CD4-positive, alpha-beta T cell treated with Interferon gamma for 1 hour (primary cell): ENCODE measurements around the gene PRKN.
"Not testable (repeated sequence)": the region's sequence is repeated elsewhere in the genome, so short reads cannot be mapped to it uniquely, and the experiment has no call there.

ENCODE experiments used
- DNase-seq: peaks from one replicate; pipeline ENCODE4 v3.0.0-alpha.2; 2020

PRKN gene

DNA sequence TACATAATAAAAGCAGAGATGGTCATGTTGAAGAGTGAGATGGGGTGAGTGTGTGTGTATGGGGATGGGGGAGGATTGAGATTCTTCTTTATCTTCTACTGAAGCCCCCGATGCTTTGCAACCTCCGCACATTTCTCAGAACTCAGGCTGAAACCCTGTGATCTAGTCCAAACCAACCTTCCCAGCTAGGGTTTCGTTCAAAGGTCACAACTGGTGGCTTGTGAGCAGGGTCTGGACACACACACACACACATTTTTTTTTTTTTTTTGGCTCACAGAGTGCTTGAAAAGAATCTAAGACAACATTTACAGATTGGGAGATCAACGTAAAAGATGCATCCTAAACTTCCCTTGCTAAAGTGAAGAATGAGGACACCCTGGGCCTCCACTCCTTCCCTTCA lies 1228.7 kb downstream of the PRKN start:
- no peak for DNase-seq

DNA sequence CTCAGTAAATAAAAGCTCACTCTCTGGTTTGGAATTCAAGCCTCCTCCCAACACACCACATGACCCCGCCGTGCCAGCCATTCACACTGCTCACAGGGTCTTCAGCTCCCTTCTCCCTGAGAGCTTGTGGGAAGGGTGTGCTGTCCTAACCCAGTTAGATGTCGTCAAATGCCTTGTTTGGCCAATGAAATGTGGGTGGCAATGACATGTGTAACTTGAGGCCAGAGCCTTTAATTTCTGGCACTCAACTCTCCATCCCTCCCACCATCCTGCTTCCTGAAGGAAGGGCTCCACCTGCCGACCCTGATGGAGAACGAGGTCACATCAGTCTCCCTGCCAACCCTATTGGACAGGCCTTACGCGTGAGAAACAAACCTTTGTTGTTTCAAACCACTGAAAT lies 1229.2 kb downstream of the PRKN start:
- DNase-seq, result no peak

DNA sequence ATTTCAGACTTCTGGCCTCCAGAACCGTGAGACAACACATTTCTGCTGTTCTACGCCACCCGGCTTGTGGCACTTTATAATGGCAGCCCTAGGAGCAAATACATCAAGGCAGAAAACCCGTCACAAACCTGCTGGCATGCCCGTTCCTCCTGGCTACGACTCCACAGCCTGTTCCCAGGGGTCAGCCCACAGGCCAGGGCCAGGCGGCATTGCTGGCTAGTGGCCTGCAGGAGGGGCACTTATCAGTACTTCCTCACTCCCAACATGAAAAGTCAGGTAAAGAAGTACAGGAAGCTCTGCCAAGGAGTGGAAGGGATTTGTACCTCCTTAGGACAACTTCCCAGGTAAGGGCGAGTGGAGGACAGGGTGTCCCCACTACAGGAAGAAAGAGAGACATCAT lies 1230.6 kb downstream of the PRKN start:
- DNase-seq, result no peak

DNA sequence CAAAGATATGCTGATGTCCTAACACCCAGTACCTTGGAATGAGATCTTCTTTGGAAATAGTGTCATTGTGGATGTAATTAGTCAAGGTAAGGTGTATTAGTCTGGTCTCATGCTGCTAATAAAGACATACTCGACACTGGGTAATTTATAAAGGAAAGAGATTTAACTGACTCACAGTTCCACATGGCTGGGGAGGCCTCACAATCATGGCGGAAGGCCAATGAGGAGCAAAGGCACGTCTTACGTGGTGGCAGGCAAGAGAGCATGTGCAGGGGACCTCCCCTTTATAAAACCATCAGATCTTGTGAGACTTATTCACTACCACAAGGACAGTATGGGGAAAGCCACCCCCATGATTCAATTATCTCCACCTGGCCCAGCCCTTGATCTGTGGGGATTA lies 1231.3 kb downstream of the PRKN start:
- DNase-seq, result not testable (repeated sequence)

DNA sequence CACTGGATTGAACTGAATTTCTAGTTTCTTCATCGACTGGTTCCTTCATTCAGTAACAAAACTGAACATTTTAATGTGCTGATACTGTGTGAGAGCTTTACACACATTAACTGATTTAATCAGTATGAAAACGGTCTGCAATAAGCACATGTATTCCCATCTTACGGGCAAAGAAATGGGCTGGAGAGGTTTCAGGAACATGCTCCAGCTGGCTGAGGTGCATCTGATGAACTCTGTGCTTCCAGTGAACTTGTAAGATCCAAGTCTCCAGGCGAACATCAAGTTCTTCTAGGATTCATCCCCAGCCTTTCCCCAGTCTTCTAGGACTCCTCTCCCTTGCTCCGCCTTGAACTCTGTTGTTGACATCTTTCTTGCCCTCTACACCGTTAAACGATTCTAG lies 1233.0 kb downstream of the PRKN start:
- DNase-seq, result no peak

DNA sequence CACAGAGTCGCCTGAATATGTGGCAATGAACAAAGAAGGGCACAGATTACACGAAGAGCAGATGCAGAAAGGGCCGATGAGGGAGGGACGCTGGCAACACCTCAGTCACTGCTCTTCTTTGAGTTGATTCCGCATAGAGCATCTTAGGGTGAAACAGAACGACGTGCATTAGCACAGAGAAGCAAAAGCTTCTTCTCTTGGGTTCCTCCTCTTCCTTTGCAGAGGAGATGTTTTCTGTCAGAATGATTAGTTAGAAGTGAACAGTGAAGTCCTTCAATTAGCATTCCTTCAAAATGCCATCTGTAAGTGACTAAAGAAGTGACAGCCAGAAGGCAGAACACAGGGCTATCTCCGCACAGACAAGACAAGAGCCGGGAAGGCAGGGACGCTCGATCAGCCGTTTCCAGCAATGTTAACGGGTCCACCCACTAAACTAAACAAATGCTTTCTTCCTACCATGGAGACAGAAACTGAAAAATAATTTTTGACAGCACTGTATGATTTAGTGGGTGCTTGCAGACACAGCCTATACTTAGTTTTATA lies 1233.9 kb downstream of the PRKN start:
- DNase-seq, result no peak

DNA sequence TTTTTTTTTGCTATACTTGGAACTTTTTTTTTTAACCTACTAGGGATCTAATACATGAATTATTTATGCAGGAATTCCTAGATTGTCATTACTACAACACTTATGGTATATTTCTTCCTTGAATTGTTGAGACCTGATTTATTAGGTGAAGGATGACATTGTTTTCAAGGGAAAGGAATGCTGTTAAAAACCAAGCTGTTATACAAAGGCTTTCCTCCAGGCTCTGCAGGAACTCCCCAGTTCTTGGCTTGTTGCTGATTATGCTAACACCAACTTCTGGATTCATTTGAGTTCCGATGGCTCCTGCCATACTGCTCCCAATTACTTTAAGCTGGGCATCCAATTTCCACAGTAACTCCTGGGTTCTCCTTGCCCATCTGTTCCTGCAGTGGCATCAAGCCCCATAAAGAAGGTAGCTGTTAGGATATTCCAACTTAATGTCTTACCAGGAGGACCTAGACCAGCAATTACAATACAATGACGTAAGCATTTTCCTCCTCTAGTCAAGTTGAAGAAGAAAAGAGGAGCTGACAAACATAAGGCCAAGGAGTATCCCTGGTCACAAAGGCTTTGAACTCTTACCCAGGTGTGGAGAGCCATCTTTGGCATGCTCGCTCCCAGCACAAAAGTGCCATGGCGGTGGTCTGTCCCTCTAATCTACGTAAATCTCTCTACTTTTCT lies 1237.8 kb downstream of the PRKN start:
- DNase-seq, result no peak

DNA sequence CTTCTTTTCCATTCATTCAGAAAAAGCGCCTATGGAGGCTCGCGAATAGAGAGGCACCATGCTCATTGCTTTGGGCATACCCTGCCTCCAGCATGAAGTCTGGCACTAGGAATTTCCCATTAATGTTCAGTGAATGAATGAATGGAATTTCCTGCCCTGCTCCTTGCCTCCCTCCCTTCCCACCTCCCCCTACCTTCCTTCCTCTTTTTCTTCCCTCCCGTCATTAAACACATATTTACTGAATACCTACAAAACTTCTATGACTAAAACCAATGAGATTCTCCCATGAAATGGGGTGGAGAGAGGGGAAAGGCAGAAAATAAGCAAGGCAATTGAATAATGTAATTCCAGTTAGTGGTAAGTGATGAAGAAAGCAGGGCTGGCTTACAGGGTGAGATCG lies 1239.9 kb downstream of the PRKN start:
- DNase-seq, result no peak

DNA sequence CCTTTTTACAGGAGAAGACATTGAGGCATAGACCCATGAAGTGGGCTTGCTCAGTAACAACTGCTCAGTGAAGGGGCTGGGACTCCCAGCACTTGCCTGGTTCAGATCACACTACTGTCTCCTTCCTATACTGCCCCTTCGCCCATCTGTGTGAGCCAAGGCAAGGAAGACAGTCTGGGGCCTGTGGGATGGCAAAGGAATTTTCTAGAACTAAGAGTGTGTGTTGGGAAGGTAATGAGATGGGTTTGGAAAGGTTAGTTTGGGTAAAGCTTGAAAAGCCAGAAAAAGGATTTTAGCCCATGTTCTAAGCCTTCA lies 1240.4 kb downstream of the PRKN start:
- DNase-seq, result no peak

DNA sequence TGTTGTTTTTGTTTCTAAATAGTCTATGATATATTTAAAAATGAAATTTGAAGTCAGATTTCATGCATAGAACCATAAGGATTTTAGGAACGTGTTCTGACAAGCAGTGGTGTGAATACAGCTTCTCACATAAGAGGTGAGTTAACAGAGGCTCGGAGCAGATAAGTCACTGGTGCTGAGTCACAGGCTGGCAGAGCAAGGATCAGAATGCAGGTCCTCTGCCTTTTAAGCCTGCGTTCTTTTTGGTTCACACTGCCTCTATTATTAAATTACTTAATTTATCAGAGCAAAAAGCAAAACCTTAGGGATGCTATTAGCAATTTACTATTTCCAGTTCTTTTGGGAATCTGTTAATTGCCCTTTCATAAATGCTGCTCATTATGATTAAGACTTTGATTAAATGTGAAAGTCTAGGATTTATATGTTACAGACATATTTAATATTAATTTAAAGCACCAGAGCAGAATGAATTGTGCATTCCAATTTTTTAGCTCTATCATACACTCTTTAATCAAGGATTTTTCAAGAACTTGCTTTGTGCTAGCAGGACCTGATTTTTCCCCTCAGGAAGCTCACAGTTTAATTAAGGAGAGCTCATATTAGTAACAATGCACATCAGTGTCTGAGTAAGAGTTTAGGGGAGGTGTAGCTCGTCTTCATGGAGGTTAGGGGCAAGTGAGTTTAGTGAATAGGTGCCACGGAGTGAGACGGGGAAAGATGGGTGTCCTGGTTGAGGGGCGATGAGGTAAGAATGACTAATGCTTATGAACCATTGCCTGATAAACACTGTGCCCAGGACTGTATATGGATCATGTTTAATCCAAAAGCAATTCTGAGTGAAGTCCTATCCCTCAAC lies 1241.0 kb downstream of the PRKN start:
- no peak for DNase-seq

DNA sequence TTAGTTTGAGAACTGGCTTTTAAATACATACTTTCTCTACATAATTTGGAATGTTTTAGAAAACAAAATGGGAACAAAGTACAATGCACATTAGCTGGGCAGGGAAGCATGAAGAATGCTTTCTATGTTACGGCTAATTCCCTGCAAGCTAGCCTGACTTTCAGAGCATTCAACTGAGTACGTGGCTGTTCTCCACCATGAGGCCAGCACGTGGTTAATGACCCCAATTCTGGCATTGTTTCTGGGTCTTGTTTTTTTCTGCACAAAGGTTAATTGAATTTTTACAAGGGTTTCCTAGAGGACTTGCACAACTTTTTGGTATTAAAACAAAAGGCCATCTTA lies 1245.1 kb downstream of the PRKN start:
- no peak for DNase-seq

DNA sequence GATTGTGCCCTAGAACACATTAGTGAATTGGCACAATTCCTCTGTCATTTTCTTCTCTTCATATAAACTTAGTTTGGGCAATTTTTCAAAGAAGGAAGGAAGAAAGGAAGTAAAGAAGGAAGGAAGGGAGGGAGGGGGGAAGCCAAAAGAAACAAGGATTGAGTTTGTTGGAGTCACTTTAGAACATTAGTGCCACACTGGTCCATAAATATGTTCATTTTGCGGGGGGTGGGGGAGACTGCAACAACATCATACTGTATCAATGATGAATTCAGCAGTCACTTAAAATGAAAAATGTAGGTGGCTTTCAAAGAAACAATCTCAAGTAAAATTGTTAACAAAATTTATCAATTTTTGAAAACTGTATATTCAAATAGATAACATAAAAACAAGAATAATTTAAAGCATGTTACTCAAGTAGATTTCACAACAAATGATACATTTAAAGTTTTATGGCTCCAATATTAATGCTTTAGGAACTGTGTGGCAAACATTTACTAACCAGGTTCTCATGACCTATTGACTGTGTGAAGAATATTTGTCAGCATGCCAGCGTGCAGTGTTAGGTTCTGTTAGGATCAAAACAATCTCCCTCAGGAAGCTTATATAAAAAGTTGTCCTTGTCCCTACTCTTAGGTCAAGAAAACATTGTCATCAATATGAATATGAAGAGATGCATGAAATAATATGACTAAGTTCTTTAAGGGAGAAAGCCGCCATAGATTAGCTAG lies 1245.6 kb downstream of the PRKN start:
- no peak for DNase-seq

DNA sequence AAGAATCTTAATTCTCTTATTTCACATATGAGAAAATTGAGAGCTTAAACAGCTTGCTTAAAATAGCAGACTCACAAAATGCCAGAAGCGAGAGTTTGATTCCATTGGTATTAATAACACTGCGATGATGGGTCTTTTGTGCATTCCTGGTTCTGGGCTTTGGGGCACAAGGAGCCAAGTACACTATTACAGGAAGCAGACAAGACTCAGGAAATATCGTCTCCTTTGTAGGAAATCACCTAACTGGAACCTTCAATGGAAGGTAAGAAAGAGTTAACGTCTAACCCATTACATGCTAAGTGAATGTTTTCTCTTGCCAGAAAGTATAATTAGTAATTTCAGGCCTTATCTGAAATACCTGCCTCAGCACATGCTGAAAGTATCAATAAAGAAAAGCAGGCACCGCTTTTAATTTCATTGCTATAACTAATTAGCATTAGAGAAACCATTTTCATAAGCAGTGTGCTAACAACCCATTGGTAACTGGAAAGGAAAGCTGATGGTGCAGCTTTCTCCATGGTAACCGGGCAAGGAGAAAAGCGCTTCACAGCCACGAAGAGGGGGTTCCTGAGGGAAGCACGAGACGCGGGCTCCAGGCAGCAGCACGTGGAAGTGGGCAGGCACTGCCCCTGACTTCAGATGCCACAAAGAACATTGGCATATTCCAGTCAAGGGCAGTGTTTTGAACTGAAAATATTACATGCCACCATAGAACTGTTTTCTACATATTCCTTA lies 1247.0 kb downstream of the PRKN start:
- no peak for DNase-seq

DNA sequence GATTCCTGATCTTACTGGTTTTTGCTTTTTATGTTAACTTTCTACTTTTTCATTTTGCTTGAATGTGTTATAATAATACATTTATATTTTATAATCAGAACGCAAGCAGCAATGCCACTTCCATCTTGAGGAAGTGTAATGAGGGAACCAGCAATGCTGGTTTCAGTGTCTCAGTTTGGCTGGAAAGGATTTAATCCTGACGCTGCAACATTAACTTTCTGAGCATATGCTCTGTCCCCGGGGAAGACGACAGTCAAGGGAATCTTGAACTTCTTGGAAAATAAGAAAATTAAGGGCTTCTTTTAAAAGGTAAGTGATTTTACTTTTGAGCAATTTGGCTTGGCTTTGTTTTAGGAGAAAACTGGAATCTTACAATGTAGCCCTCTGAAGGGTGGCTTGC lies 1248.2 kb downstream of the PRKN start:
- DNase-seq, result no peak

DNA sequence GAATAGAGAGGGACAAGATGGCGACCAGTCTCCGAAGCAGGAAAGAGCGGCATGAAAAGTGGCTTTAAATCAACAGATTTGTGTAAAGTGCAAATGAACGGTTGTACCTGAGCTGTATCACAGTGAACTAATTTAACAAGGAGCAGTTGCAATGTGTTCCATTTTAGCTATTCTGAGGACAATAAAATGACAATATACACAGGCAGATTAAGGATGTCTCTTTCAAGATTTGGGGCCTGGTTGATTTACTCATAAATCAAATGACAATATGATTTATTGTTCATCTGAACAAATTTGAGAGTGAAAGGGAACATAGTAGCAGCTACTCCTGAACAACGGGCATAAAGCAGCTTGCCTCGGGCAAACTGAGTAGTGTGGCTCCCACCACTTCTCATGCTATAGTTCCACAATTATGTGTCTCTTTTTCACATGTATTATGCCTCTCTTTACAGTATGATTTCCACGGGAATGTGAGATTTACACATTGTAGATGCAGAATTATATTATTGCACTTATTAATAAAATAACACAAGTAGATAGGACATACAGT lies 1249.6 kb downstream of the PRKN start:
- no peak for DNase-seq

DNA sequence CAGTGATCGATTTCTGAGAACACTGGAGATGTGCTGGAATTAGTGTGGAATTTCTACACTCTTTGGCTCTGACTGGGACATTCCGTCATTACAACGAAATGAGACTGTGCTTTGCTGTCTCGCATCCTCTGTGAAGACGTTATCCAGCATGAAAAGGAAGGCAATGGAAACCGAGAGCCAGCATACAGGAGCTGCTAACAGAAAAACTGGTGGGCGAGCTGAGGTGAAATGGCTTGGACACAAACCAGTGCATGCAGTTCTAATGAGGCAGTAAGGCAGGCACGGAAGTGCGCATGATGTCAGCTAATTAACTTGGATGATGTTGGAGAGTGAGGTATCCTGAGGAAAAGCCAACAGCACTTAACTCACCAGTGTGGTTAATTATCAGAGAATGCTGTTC lies 1250.9 kb downstream of the PRKN start:
- no peak for DNase-seq

DNA sequence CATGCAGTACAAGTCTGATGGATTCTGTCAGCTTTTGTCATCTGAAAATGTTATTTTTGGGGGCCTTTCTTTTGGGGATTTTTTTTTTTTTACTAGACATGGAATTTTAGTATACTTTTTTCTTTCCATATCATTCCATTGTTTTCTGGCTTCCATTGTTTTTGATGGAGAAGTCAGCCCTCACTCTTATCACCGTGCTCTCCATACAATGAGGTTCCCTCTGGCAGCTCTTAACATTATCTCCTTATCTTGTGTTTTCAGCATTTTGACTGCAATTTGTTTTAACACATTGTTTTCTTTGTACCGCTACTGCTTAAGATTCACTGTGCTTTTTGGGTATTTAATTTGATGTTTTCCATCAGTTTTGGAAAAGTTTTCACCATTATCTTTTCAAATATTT lies 1262.2 kb downstream of the PRKN start:
- no peak for DNase-seq

DNA sequence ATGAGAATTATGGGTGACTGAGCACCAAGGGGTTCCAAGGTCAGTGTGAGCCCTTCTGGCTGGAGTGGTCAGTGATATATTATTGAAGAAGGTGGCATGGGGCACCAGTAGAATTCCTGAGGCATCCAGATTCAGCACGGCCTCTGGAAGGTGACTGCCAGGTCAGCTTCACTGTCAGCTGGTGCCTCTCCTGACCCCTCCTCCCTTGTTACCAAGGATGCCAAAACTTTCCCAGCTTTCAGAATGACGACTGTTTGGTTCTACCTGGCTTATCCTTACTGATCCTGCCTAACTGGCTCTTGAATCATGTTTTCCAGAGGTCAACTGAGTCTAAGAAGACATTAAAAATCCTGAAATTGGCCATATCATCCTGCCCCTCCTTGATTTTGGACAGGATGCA lies 1264.5 kb downstream of the PRKN start:
- no peak for DNase-seq

DNA sequence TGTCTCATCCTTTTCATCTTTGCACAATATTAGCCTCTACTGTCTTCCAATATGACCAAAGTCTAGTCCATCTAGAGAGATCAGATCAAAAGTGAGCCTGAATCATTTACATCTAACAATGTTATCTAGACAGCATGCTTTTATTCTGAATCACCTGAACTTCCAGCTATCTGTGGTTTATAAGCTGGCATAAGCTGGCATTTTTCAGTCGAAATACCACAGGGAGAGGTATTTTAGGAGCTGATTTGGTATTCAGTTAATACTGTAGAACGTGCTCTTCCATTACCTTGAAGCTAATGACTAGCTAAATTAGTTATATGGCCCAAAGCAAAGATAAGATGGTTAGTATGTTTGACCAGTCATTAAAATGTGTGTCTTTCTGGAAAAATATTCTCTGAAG lies 1265.4 kb downstream of the PRKN start:
- DNase-seq, result no peak

DNA sequence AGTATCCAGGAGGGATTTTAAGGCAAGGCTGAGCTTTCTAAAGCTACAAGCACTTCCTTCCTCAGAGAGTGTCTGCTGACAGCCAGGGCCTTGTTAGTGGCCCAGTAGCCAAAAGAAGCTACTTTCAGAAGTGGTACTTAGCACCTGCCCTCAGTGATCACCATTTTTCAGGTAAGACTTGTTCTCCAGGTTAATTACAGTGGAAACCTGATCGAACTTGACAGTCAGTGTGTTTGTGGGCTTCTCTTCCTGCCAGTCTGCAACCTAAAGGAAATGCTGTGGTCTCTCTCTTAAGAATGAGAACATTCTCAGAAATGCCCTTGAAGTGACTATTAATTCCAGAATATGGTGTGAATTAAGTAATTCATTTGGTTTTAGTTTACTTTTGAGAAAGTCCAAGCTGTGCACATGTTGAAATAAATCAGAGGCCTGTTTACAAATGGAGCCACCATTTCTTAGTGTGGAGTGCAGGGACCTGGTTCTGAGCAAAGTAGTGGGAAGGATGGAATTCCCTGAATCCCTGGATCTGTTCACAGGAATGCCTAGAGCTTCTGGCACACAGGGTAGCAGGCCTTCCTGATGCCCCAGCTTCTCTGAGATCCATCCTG lies 1268.5 kb downstream of the PRKN start:
- no peak for DNase-seq

DNA sequence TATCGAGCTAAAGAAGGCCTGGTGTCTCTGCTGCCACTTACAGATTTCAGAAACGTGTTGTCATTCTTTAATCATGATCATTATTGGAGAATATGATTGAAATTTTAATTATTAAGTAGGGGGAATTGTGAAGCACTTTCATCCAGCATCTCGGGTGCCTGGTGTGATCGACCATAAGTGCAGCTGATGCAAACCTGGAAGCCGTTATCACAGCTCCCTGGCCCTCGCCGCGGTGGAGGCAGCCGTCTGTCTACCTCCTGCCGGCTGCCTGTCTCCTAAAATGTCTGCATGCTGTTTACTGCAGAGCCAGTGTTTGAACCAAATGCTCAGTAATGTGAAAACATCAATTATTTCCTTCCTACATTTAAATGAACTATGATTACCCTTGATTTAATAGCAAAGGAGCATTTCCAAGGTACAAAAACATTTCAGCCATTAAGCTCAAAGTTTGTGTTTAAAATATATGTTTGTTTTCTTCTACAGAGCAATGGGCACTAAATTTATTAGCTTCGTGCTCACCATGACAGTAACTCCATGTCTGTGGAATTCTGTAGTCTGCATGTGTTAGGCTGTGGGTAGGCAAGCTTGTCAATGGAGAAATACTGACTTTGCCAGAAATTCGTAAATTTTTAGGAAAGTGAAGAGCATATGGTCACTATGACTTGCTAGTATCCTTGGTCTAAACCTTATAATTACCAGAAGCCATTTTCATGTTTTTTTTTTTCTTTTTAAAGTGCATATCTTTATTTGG lies 1269.2 kb downstream of the PRKN start:
- DNase-seq, result no peak

DNA sequence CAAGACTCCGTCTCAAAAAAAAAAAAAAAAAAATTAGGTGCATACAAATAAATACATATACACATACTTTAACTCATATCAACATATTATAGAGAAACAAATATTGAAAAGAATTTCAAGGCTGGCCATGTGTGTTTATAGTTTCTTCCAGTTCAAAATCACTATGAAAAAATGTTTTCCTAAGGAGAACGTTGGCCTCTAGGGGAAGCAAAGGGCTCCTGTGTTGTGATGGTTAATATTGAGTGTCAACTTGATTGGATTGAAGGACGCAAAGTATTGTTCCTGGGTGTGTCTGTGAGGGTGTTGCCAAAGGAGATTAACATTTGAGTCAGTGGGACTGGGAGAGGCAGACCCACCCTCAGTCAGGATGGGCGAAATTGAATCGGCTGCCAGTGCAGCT lies 1271.7 kb downstream of the PRKN start:
- no peak for DNase-seq
